Esophagus muscularis mucosa (tissue), 3 donors: Measurements from ENCODE around the gene MRPL1.

Experiments used
- POLR2A ChIP-seq: fragments of 450-650 bp; IDR thresholded peaks from one replicate; pipeline ENCODE4 v1.6.1; 2017; ENCODE audit warnings: antibody characterized with exemption, moderate library complexity, mild to moderate bottlenecking, low read depth
- TF ChIP-seq, protein P1 (sequence below), 3 experiments: fragments of 200-600 bp in 2 of 3; fragments of 450-650 bp in 1 of 3; sonication (generic) in 2 of 3; IDR thresholded peaks; one replicate each; pipeline ENCODE4 v1.5.1; 2017 to 2019; ENCODE audit warnings: antibody characterized with exemption in 3 of 3, mild to moderate bottlenecking in 2 of 3, moderate library complexity in 1 of 3

DNA sequence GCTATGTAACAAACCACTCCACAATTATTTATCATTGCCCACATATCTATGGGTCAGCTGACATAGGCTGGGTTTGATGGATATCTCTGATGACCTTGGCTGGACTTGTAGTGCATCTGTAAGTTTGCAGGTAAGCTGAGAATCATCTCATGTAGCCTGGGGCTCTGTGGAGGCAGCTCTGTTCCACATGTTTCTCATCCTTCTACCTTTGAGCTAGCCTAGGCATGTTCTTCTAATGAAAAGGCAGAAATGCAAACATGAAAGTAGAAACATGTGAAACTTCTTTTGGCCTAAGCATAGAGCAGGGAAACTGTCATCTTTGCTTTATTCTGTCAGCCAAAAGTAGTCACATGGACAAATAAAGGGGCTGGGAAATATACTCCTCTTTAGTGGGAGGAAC, 18.2 kb downstream of the MRPL1 start:
- TF ChIP-seq, protein P1, sequence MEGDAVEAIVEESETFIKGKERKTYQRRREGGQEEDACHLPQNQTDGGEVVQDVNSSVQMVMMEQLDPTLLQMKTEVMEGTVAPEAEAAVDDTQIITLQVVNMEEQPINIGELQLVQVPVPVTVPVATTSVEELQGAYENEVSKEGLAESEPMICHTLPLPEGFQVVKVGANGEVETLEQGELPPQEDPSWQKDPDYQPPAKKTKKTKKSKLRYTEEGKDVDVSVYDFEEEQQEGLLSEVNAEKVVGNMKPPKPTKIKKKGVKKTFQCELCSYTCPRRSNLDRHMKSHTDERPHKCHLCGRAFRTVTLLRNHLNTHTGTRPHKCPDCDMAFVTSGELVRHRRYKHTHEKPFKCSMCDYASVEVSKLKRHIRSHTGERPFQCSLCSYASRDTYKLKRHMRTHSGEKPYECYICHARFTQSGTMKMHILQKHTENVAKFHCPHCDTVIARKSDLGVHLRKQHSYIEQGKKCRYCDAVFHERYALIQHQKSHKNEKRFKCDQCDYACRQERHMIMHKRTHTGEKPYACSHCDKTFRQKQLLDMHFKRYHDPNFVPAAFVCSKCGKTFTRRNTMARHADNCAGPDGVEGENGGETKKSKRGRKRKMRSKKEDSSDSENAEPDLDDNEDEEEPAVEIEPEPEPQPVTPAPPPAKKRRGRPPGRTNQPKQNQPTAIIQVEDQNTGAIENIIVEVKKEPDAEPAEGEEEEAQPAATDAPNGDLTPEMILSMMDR (IDR thresholded peaks at IDR 0.05): no peak
- TF ChIP-seq POLR2A: no peak
